ENCODE measurements around the gene ZNF787. TPM values are rescaled to one million over a fixed set of nuclear protein-coding genes. Genes with fewer than 3 reads are reported as not detected.

ZNF787 gene
- total and polyA plus RNA-seq, 2 of the 8 experiments (the other 6 are each of a cell fraction or from before 2014, with no cell fraction given), result 19.7 to 56.0 TPM

DNA sequence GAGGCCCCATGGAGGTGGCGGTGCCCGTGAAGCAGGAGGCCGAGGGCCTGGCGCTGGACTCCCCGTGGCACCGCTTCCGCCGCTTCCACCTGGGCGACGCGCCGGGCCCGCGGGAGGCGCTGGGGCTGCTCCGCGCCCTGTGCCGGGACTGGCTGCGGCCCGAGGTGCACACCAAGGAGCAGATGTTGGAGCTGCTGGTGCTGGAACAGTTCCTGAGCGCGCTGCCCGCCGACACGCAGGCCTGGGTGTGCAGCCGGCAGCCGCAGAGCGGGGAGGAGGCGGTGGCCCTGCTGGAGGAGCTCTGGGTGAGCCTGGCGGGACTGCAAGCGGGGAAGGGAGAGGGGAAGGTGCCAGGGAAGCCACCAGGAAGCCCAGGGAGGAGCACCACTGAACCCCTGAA, 25.8 kb upstream of the ZNF787 start:
- Histone ChIP-seq H2AK5ac (ENCODE audit: low read depth, low read length) (no peak overlapping the region), H3K36me3 (ENCODE audit: control insufficient read depth in 2 of 4, insufficient read depth in 4 of 4, low read length in 3 of 4) (peaks cover 0 to 22% (median 7%) of the 10 kb centered on the region in 4 experiments; a peak in 5 of 8 replicates), H3K79me1 (ENCODE audit: low read depth, low read length) (peaks cover 13% of the 10 kb centered on the region), H4K91ac (replicated peaks; ENCODE audit: insufficient read length, low read length) (no peak overlapping the region), H3K4me1 (replicated peaks in 1 of 4; ENCODE audit: control insufficient read depth in 3 of 4, insufficient read depth in 4 of 4, low read length in 3 of 4) (peaks cover 0 to 3% (median 2%) of the 10 kb centered on the region in 4 experiments; a peak in 3 of 7 replicates), H3K27me3 (replicated peaks in 1 of 4; ENCODE audit: control insufficient read depth in 3 of 4, extremely low read depth in 1 of 4, insufficient read depth in 3 of 4, low read length in 3 of 4) (no peaks in the 10 kb centered on the region), H3K27ac (ENCODE audit: low read depth, low read length) (no peak overlapping the region), H4K8ac (ENCODE audit: extremely low read depth, insufficient read depth, low read length) (no peak overlapping the region), H3K56ac (replicated peaks; ENCODE audit: insufficient read length, low read depth, low read length) (no peak overlapping the region), H2AFZ (ENCODE audit: low read length) (no peak overlapping the region), H3K9me3 (ENCODE audit: insufficient read depth in 2 of 2, low read depth in 1 of 2, low read length in 1 of 2) (no peaks in the 10 kb centered on the region), H3K4me3 (ENCODE audit: extremely low read depth in 1 of 4, insufficient read depth in 2 of 4, low read depth in 3 of 4, low read length in 4 of 4) (no peak overlapping the region), H2BK20ac (ENCODE audit: low read length) (no peak overlapping the region), H2BK5ac (ENCODE audit: low read depth, low read length) (no peak overlapping the region), H3K14ac (ENCODE audit: insufficient read length) (no peak overlapping the region), H3K23me2 (ENCODE audit: low read depth, low read length) (0 out of 2 replicates have a peak, but pooled peaks cover 1% of the 10 kb centered on the region), H3K79me2 (ENCODE audit: control insufficient read depth in 1 of 2, insufficient read depth in 2 of 2, low read length in 2 of 2) (peaks cover 0 to 38% of the 10 kb centered on the region in 2 experiments; a peak in 2 of 4 replicates), H3K4me2 (ENCODE audit: insufficient read depth in 1 of 2, low read depth in 2 of 2, low read length in 2 of 2) (no peak overlapping the region), H4K5ac (ENCODE audit: insufficient read length, low read depth, low read length) (no peak overlapping the region), H2BK12ac (ENCODE audit: low read depth, low read length) (no peak overlapping the region), H2BK120ac (replicated peaks; ENCODE audit: low read depth, low read length) (no peak overlapping the region), H3K9ac (replicated peaks in 1 of 4; ENCODE audit: extremely low read depth in 1 of 4, low read depth in 3 of 4, low read length in 3 of 4) (no peak overlapping the region), H4K20me1 (replicated peaks in 1 of 2; ENCODE audit: control insufficient read depth in 1 of 2, insufficient read depth in 2 of 2, low read length in 2 of 2) (peaks cover 3 to 19% of the 10 kb centered on the region in 2 experiments), H3K18ac (ENCODE audit: extremely low read depth, low read length) (no peak overlapping the region), H3K4ac (replicated peaks; ENCODE audit: insufficient read length, low read depth, low read length) (no peak overlapping the region), H3K23ac (ENCODE audit: insufficient read length) (no peak overlapping the region), H2BK15ac (ENCODE audit: low read length) (no peak overlapping the region)
- DNase-seq (ENCODE audit: low read depth in 1 of 2, low spot score in 2 of 2), result no peak
- POLR2A ChIA-PET (ENCODE audit: partially characterized antibody), result interaction anchor here (0.6 to 1.8 kb wide), 5 partner anchors 14 to 41 kb away, joined by 3 to 5 read pairs (median 4); partner anchors contain the start of gene ZNF787
- CTCF ChIA-PET (ENCODE audit: partially characterized antibody), result interaction anchor here (1.1 to 6.5 kb wide), 4 partner anchors 7 to 105 kb away, joined by 3 to 47 read pairs (median 4); no protein-coding TSS in a partner anchor
- FAIRE-seq, result no peak
- WGBS, 2 experiments (ENCODE audit: extremely low coverage in 1 of 2, insufficient coverage in 1 of 2, insufficient read length in 1 of 2, insufficient replicate concordance in 2 of 2, low coverage in 1 of 2, low lambda C conversion rate in 2 of 2, missing lambda C conversion rate in 1 of 2), result 95% methylated on average over 17 of the region's 31 CpGs; no CpG with 5 or more reads in 1 of the 2 experiments
- no peak for TF ChIP-seq CBX5 (IDR thresholded peaks at IDR 0.05; ENCODE audit: low read depth, low read length)
- TF ChIP-seq POLR2A (IDR thresholded peaks at IDR 0.05; ENCODE audit: control extremely low read depth in 1 of 2, low read depth in 2 of 2, low read length in 2 of 2), result no peak
- TF ChIP-seq RAD21 (IDR thresholded peaks at IDR 0.05 in 1 of 2, conservative IDR thresholded peaks at IDR 0.05 in 1 of 2; ENCODE audit: low read depth in 2 of 2, low read length in 2 of 2), result no peak

Data from H1 (cell line).